OCI-LY3 (cell line): ENCODE measurements around the gene RAB39A.

Source experiments
- CTCF ChIP-seq: fragments of 200-600, 300-600 bp; sonication (generic); IDR thresholded peaks from 2 replicates; pipeline ENCODE4 v1.5.1; 2014; ENCODE audit warnings: antibody characterized with exemption, low read length, low read depth
- EZH2phosphoT487 ChIP-seq: fragments of 200-600 bp; shearing (Covaris generic); IDR thresholded peaks from 2 replicates; pipeline ENCODE4 v1.6.1; 2018; ENCODE audit warnings: antibody characterized with exemption, mixed run types, low read depth

GRCh38 chr11:107988397-107989158 is 60.3 kb downstream of the RAB39A start:
- TF ChIP-seq CTCF (no peak), EZH2phosphoT487 (no peak)
